Endothelial cell of umbilical vein (primary cell): ENCODE data around the gene GLI1. TPM values are rescaled to one million over a fixed set of nuclear protein-coding genes. Genes with fewer than 3 reads are reported as not detected.

ENCODE experiments used
- BruUV-seq: library from RNA; stranded (reverse); fragments of 400-500 nt; replicated peaks from 2 replicates; lab custom pipeline; 2021; lab: Mats Ljungman, UMichigan
- CTCF ChIA-PET: fragments of 300-600, 350-600 bp; sonication (Branson Sonifier 250); formaldehyde crosslinking; loops from one replicate; lab custom pipeline; 2021; ENCODE audit warnings: antibody characterized with exemption, inconsistent platforms; lab: Charles Lee
- POLR2A ChIA-PET: fragments of 300-600, 350-600 bp; sonication (Branson Sonifier 250); formaldehyde crosslinking; loops from one replicate; lab custom pipeline; 2021; ENCODE audit warnings: antibody characterized with exemption, inconsistent platforms; lab: Charles Lee
- DNase-seq: peaks from one replicate; pipeline ENCODE4 v3.0.0-alpha.2; 2011; ENCODE audit warnings: low read depth, low spot score
- FAIRE-seq: peaks from 2 replicates; lab custom pipeline; 2011; peaks lifted over from hg19 to GRCh38; lab: Jason Lieb, UNC
- H2AFZ ChIP-seq: 2 replicates; pipeline ENCODE4 v1.6.0; 2012; ENCODE audit warnings: low read depth, low read length, control low read depth, inconsistent platforms
- H3K27ac ChIP-seq: 2 replicates; pipeline ENCODE4 v1.5.1; 2011; ENCODE audit warnings: low read depth, mild to moderate bottlenecking, control low read depth, low read length, moderate library complexity; ENCODE audit not compliant: insufficient read depth
- H3K27me3 ChIP-seq, 2 experiments: 2 replicates each; pipeline versions ENCODE4 v1.6.0 to v1.6.1; 2011; ENCODE audit warnings: low read length in 2 of 2, mixed read lengths in 1 of 2; ENCODE audit not compliant: control insufficient read depth in 2 of 2, insufficient read depth in 2 of 2
- H3K36me3 ChIP-seq, 2 experiments: 2 replicates in 1 of 2; 3 replicates in 1 of 2; pipeline ENCODE4 v1.5.1; 2011; ENCODE audit warnings: low read length in 2 of 2, mild to moderate bottlenecking in 1 of 2, moderate library complexity in 1 of 2; ENCODE audit not compliant: control insufficient read depth in 2 of 2, insufficient read depth in 2 of 2; ENCODE audit errors: extremely low read depth in 1 of 2
- H3K4me1 ChIP-seq: 3 replicates; pipeline ENCODE4 v1.5.1; 2011; ENCODE audit warnings: mild to moderate bottlenecking, low read length; ENCODE audit not compliant: control insufficient read depth, insufficient read depth; ENCODE audit errors: extremely low read depth
- H3K4me2 ChIP-seq: 2 replicates; pipeline ENCODE4 v1.6.1; 2011; ENCODE audit warnings: low read length, control low read depth, mixed read lengths; ENCODE audit not compliant: insufficient read depth
- H3K4me3 ChIP-seq, 3 experiments: fragments of 200-600 bp in 1 of 3; sonication (generic), shearing (Covaris generic) in 1 of 3; replicated peaks in 1 of 3; 2 replicates each; pipeline ENCODE4 v1.5.1; 2011 to 2016; ENCODE audit warnings: control low read depth in 3 of 3, low read length in 3 of 3, mild to moderate bottlenecking in 2 of 3, inconsistent platforms in 1 of 3, low read depth in 1 of 3, moderate library complexity in 1 of 3; ENCODE audit not compliant: insufficient read depth in 1 of 3
- H3K79me2 ChIP-seq: 2 replicates; pipeline ENCODE4 v1.6.0; 2012; ENCODE audit warnings: low read length, inconsistent platforms; ENCODE audit not compliant: control insufficient read depth, insufficient read depth
- H3K9ac ChIP-seq: replicated peaks from 2 replicates; pipeline ENCODE3; 2011; ENCODE audit warnings: low read length, control low read depth; ENCODE audit not compliant: insufficient read depth; ENCODE audit errors: extremely low read depth
- H3K9me1 ChIP-seq: replicated peaks from 3 replicates; pipeline ENCODE4 v1.6.0; 2011; ENCODE audit warnings: mild to moderate bottlenecking, low read length; ENCODE audit not compliant: control insufficient read depth, insufficient read depth; ENCODE audit errors: extremely low read depth
- H3K9me3 ChIP-seq: replicated peaks from 2 replicates; pipeline ENCODE4 v1.5.1; 2012; ENCODE audit warnings: low read length, inconsistent platforms; ENCODE audit not compliant: control insufficient read depth, insufficient read depth
- H4K20me1 ChIP-seq: replicated peaks from 2 replicates; pipeline ENCODE3; 2011; ENCODE audit warnings: mild to moderate bottlenecking, low read length; ENCODE audit not compliant: control insufficient read depth, insufficient read depth; ENCODE audit errors: extremely low read depth
- CTCF ChIP-seq, 2 donors: IDR thresholded peaks; 1 replicate in 1 of 2; 2 replicates in 1 of 2; pipeline ENCODE4 v1.5.1; 2011; ENCODE audit warnings: low read length in 2 of 2, mild to moderate bottlenecking in 2 of 2, moderate library complexity in 2 of 2, control low read depth in 1 of 2, inconsistent platforms in 1 of 2, low read depth in 1 of 2; ENCODE audit not compliant: insufficient read depth in 1 of 2; ENCODE audit errors: extremely low read depth in 1 of 2
- EZH2 ChIP-seq: IDR thresholded peaks from 2 replicates; pipeline ENCODE4 v1.6.1; 2012; ENCODE audit warnings: borderline replicate concordance, low read depth, mild to moderate bottlenecking, moderate library complexity, low read length, inconsistent platforms; ENCODE audit not compliant: severe bottlenecking
- FOS ChIP-seq: IDR thresholded peaks from 2 replicates; pipeline ENCODE4 v1.6.1; 2011; ENCODE audit warnings: mild to moderate bottlenecking, low read length, moderate library complexity, borderline replicate concordance; ENCODE audit not compliant: insufficient read depth
- GATA2 ChIP-seq: IDR thresholded peaks from 2 replicates; pipeline ENCODE4 v1.7.0; 2011; ENCODE audit warnings: low read depth, mild to moderate bottlenecking, moderate library complexity, mixed read lengths, low read length; ENCODE audit not compliant: insufficient read length, insufficient read depth
- JUN ChIP-seq: IDR thresholded peaks from 2 replicates; pipeline ENCODE4 v1.6.1; 2011; ENCODE audit warnings: borderline replicate concordance, low read depth; ENCODE audit not compliant: insufficient read length, insufficient read depth
- MAX ChIP-seq: IDR thresholded peaks from 2 replicates; pipeline ENCODE4 v1.6.1; 2011; ENCODE audit not compliant: insufficient read depth, insufficient read length
- MYC ChIP-seq: IDR thresholded peaks from one replicate; pipeline ENCODE4 v1.6.1; 2011; ENCODE audit warnings: mild to moderate bottlenecking, low read depth, low read length
- POLR2A ChIP-seq: IDR thresholded peaks from 2 replicates; pipeline ENCODE4 v1.6.1; 2012; ENCODE audit warnings: low read depth, mild to moderate bottlenecking, control low read depth, low read length
- POLR2AphosphoS5 ChIP-seq: IDR thresholded peaks from 2 replicates; pipeline ENCODE4 v1.6.1; 2012; ENCODE audit warnings: low read depth, mild to moderate bottlenecking, control low read depth, low read length, moderate library complexity; ENCODE audit not compliant: insufficient read depth
- dilution Hi-C: fragments of 300-500 bp; cut with MboI; formaldehyde crosslinking; loops from one replicate; pipeline ENCODE4 v1.15.0; 2019; ENCODE audit warnings: low sequenced_read_pairs; ENCODE audit not compliant: extremely low pct_ligation_motif_present
- intact Hi-C: fragments of 100-400 bp; cut with micrococcal nuclease; formaldehyde crosslinking; loops from one replicate; pipeline ENCODE4 v1.10.0; 2022
- polyA plus RNA-seq, 4 experiments: library from polyadenylated mRNA; depleted of rRNA in 3 of 4; stranded (reverse) in 3 of 4; unstranded in 1 of 4; fragments of >200 nt; gene quantifications; 2 replicates each; pipeline versions ENCODE4 v1.2.1 to v1.2.3, GENCODE V29; 2011 to 2012; ENCODE audit warnings: missing spikeins in 1 of 4
- total RNA-seq: library from RNA; stranded (reverse); gene quantifications from 2 replicates; pipeline ENCODE4 v1.2.3, GENCODE V29; 2021

Gene GLI1
- total and polyA plus RNA-seq, 2 donors (not counting 3 experiments of a cell fraction or from before 2014, with no cell fraction given), result 0.10 to 0.29 TPM

- Histone ChIP-seq H3K9me1 (no peaks in the 10 kb centered on the region), H3K9ac (no peak overlapping the region), H4K20me1 (no peaks in the 10 kb centered on the region), H2AFZ (no peak overlapping the region), H3K79me2 (no peaks in the 10 kb centered on the region), H3K4me1 (no peaks in the 10 kb centered on the region), H3K27ac (no peak overlapping the region), H3K36me3 (no peaks in the 10 kb centered on the region), H3K4me3 (no peak overlapping the region), H3K27me3 (peaks cover 0 to under 1% of the 10 kb centered on the region in 2 experiments), H3K9me3 (no peaks in the 10 kb centered on the region), H3K4me2 (no peak overlapping the region)
- BruUV-seq, result no TSS peak
- TF ChIP-seq POLR2A (no peak), GATA2 (no peak), MYC (no peak), MAX (no peak), FOS (no peak), JUN (no peak), POLR2AphosphoS5 (no peak), EZH2 (no peak), CTCF (IDR thresholded peaks at IDR 0.05; ENCODE audit: extremely low read depth in 1 of 2, insufficient read depth in 1 of 2, low read depth in 1 of 2, low read length in 2 of 2) (no peak)
- intact Hi-C loops, result no loop called here
- CTCF ChIA-PET, result interaction anchor here (0.7 to 2.7 kb wide), 7 partner anchors 8 to 195 kb away, joined by 3 to 8 read pairs (median 3); partner anchors contain the start of gene INHBE
- FAIRE-seq (no peak), DNase-seq (no peak)
- POLR2A ChIA-PET, result no interaction called here
- dilution Hi-C loops, result no loop called here
Observed at GRCh38 chr12:57444744-57445143, 14.8 kb upstream of the GLI1 start.
